Skeletal muscle satellite cell (primary cell): Measurements from ENCODE around the gene EVC.
A peak's percentile ranks its signal among the peaks of the same experiment; 100 is the strongest.

Experiments used
- H3K27me3 ChIP-seq: 2 replicates; pipeline ENCODE4 v1.7.0; 2013; ENCODE audit warnings: low read length; ENCODE audit not compliant: control insufficient read depth, insufficient read depth
- H3K36me3 ChIP-seq: 2 replicates; pipeline ENCODE4 v1.7.0; 2013; ENCODE audit warnings: mild to moderate bottlenecking, control low read depth, low read length; ENCODE audit not compliant: insufficient read depth
- H3K4me1 ChIP-seq: 2 replicates; pipeline ENCODE4 v1.7.0; 2013; ENCODE audit warnings: low read length; ENCODE audit not compliant: control insufficient read depth, insufficient read depth
- H3K4me2 ChIP-seq: 2 replicates; pipeline ENCODE4 v1.7.0; 2013; ENCODE audit warnings: mild to moderate bottlenecking, low read length
- H3K4me3 ChIP-seq: 2 replicates; pipeline ENCODE4 v1.7.0; 2013; ENCODE audit warnings: low read length
- H3K9ac ChIP-seq: 2 replicates; pipeline ENCODE4 v1.7.0; 2013; ENCODE audit warnings: mild to moderate bottlenecking, low read depth, low read length, moderate library complexity
- H3K9me3 ChIP-seq: replicated peaks from 2 replicates; pipeline ENCODE4 v1.7.0; 2013; ENCODE audit warnings: mild to moderate bottlenecking, control low read depth, low read length

Gene EVC

DNA sequence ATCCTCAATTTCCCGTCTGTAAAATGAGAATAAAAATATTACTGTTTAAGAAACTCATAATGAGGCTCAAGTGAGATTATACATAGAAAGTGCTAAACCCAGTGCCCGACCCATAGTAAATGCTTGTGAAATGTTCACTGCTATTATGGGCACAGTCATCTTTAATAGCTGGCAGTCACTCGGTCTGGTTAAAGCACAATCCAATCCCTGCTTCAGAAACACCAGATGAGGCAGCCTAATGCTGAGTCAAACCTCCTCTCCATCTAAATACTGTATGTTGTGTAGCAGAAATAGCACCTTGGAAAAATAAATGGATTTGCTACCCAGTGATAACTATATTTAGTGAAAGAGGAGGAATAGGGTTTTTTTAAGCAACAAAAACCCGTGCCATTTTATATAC, 17.1 kb upstream of the EVC start:
- Histone ChIP-seq H3K36me3 (peaks cover 84% of the 10 kb centered on the region), H3K9ac (no peak overlapping the region), H3K4me2 (no peak overlapping the region), H3K27me3 (no peaks in the 10 kb centered on the region), H3K4me1 (no peaks in the 10 kb centered on the region), H3K4me3 (no peak overlapping the region), H3K9me3 (no peaks in the 10 kb centered on the region)

DNA sequence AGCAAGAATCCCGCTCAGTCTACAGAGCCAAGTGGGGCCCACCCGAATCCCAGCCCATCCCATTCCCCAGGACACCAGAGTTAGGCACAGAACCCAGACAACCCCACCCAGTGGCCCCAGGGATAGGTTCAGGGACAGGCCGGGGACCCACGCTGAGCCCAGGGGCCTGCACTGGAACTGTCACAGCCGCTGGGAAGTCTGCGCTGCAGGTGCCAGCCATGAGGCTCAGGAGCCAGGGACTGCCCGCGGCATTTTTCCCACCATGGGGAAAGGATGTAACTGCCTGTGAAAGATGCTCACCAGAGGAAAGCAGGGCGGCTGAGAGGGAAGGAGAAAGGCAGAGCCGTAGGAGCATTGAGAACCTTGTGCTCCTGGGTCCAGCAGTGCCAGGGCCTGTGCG, 14.7 kb upstream of the EVC start:
- Histone ChIP-seq H3K9ac (no peak overlapping the region), H3K27me3 (no peaks in the 10 kb centered on the region), H3K4me3 (no peak overlapping the region), H3K4me1 (no peaks in the 10 kb centered on the region), H3K4me2 (no peak overlapping the region), H3K9me3 (no peaks in the 10 kb centered on the region), H3K36me3 (peaks cover 75% of the 10 kb centered on the region)

DNA sequence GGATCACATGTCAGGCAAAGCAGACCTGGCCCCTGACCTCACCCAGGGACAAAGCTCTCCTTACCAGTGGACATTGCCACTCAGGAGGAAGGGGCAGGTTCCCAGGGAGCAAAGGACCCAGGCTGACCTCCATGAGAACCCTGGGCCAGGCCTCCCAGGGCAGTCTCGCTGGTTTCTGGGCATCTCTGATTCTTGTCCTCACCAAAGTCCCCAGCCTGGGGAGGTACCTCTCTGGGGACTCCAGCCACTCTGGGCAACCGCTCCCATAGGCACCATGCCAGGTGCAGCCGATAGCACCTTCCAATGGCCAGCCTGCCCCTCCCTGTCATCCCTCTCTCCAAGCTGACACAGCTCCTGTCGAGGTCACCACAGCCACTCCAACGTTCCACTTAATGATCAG, 10.5 kb upstream of the EVC start:
- no peak overlapping the region for H3K9ac ChIP-seq
- no peaks in the 10 kb centered on the region for H3K27me3 ChIP-seq
- no peaks in the 10 kb centered on the region for H3K4me1 ChIP-seq
- H3K9me3 ChIP-seq = no peaks in the 10 kb centered on the region
- H3K4me2 ChIP-seq = no peak overlapping the region
- H3K36me3 ChIP-seq = peaks cover 62% of the 10 kb centered on the region
- no peak overlapping the region for H3K4me3 ChIP-seq

DNA sequence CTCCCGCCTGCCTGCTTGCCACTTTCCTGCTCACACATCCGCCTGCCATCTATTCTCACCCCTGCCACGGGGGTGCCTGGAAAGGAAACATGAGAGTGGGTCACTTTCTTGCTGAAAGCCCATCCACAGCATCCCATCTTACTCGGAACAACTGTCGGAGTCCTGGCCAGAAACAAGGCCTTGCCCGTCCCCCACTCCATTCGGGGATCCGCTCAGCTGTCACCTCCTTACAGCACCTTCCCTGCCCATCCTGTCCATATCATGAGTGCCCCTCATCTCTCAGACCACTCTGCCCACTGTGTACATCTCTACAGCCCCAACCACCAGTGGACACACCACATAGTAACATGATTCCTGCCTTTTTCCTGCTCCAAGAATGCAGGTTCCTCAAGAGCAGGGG, 9.0 kb upstream of the EVC start:
- Histone ChIP-seq H3K4me2 (no peak overlapping the region), H3K4me3 (no peak overlapping the region)

DNA sequence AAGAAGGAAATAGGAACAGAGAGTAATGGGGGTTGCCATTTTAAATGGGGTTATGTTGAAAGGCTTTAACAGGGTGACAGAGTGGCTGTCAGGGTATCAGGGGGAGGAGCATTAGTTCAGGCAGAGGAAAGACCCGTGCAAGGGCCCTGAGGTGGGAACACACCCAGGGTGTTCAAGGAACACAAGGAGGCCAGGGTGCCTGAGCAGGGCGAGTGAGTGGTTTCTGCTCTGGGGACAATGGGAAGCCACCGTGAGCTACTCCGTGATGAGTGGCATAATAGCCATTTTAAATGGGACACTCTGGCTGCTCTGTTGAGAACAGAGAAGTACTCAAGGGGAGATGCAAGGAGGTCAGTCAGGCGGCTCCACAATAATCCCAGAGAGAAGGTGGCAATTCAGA, 7.2 kb upstream of the EVC start:
- peaks cover 38% of the 10 kb centered on the region for H3K36me3 ChIP-seq
- H3K4me1 ChIP-seq = peaks cover 21% of the 10 kb centered on the region
- H3K9ac ChIP-seq = no peak overlapping the region
- no peaks in the 10 kb centered on the region for H3K9me3 ChIP-seq
- H3K27me3 ChIP-seq = no peaks in the 10 kb centered on the region
- no peak overlapping the region for H3K4me3 ChIP-seq
- H3K4me2 ChIP-seq = no peak overlapping the region

More for the DNA sequence above, 9.0 kb upstream of the EVC start:
- Histone ChIP-seq H3K36me3 (peaks cover 47% of the 10 kb centered on the region), H3K4me1 (peaks cover 6% of the 10 kb centered on the region), H3K9ac (no peak overlapping the region), H3K9me3 (no peaks in the 10 kb centered on the region), H3K27me3 (no peaks in the 10 kb centered on the region)

DNA sequence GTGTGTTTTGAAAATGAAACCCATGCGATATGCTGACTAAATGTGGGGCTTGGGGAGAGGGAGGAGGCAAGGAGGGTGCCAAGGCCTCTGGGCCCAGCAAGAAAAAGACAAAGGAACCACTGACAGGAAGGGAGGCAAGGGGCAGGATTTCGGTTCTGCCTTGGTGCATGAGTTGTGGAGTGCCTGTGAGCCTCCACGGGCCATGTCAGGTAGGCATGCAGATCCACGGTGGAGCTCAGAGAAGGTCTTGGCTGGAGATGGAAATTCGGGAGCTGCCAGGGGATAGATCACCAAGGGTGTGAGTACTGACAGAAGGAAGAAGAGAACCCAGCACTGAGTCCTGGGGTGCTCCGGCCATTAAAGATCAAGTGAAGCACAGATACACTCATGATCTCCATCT, 6.7 kb upstream of the EVC start:
- Histone ChIP-seq H3K4me1 (peaks cover 26% of the 10 kb centered on the region), H3K4me2 (no peak overlapping the region), H3K4me3 (no peak overlapping the region), H3K27me3 (no peaks in the 10 kb centered on the region), H3K9ac (no peak overlapping the region), H3K36me3 (peaks cover 33% of the 10 kb centered on the region), H3K9me3 (no peaks in the 10 kb centered on the region)

DNA sequence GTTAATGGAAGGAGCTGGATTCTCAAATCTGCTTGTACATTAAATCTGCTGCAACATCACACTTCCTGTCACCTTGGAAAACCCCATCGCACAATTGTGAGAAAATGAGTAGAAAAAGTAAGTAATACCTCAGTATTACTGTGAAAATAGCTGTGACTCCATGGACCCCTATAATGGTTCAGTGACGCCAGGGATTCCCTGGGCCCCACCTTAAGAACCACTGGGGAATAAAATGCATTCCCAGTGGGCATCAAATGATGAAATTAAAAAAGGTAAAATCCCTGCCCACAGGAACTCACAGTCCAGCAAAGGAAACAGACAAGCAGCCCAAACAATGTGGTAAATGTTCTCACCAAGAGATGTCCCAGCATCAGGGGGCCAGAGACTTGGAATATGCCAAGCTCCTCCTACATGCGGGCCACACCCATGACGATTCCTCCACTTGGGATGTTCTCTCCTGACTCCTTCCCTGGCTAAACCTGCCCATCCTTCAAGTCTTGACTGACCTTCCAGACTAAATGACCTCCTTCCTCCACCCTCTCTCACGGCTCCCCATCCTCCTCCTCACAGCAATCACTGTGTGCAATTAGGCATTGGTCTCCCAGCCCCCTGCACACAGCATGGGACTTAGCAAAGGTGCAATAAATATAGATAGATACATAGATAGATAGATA, 5.2 kb upstream of the EVC start:
- Histone ChIP-seq H3K9me3 (no peaks in the 10 kb centered on the region), H3K4me3 (no peak overlapping the region), H3K36me3 (peaks cover 24% of the 10 kb centered on the region), H3K9ac (no peak overlapping the region), H3K4me2 (no peak overlapping the region), H3K27me3 (no peaks in the 10 kb centered on the region), H3K4me1 (peaks cover 41% of the 10 kb centered on the region)

DNA sequence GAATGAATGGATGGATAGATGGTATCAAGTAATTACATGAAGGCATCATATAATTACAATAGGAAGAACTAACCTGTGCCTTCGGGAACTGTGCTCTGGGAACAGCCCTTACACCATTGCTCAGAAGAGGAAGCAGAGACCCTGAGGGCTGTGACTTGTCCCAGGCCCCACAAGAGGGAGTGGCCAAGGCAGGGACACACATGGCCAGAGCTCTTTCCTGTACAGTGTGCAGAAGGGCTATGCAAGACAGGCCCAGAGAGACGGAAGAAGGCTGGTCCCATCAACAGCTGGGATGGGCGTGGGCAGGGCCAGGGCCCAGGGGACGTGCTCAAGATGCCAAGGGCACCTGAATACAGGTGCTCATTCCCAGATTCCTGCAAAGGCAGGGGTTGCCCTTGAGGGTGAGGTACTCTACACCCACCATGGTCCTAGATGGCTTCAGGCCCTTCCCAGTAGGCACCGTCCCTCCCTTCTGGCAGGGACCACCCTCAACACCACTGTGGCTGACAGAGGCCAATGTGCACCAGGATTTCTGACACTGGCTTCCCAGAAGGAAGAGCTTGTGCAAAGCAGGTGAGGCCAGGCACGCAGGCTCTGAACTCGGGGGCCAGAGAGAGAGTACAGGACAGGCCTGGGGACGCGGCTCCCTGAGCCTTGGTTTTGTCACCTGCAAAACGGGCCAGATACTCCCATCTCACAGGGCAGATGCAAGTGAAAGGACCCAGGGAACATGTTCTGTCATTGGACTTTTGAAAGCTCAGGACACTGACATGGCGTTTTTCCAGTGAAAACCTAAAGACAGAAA, 4.3 kb upstream of the EVC start:
- no peaks in the 10 kb centered on the region for H3K9me3 ChIP-seq
- H3K4me2 ChIP-seq = peak overlapping the region; percentile 97
- H3K4me1 ChIP-seq = peaks cover 43% of the 10 kb centered on the region
- H3K9ac ChIP-seq = no peak overlapping the region
- H3K36me3 ChIP-seq = peaks cover 19% of the 10 kb centered on the region
- peak overlapping the region; percentile 85 for H3K4me3 ChIP-seq
- H3K27me3 ChIP-seq = no peaks in the 10 kb centered on the region

DNA sequence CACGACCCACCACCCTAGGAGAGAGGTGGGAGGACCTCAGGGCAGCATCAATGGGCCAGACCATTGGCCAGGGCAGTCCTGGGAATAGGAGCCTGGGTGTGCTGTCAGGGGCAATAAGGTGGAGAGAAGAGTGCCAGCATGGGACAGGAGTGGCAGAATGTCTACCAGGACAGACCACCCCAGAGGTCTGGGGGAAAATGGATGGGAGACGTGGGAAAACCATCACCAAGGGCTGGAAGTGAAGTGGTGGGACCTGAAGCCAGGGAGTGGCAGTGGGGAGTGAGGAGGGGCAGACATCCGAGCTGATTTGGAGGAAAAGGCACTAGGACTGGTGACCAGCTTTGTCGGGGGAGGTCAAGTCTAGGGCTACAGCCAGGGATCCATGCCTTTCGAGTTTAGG, 3.6 kb upstream of the EVC start:
- H3K4me3 ChIP-seq = peak overlapping the region; percentile 85
- H3K36me3 ChIP-seq = peaks cover 17% of the 10 kb centered on the region
- H3K4me1 ChIP-seq = peaks cover 48% of the 10 kb centered on the region
- peak overlapping the region; percentile 97 for H3K4me2 ChIP-seq
- H3K9me3 ChIP-seq = no peaks in the 10 kb centered on the region
- H3K9ac ChIP-seq = peak overlapping the region; percentile 94
- H3K27me3 ChIP-seq = no peaks in the 10 kb centered on the region

DNA sequence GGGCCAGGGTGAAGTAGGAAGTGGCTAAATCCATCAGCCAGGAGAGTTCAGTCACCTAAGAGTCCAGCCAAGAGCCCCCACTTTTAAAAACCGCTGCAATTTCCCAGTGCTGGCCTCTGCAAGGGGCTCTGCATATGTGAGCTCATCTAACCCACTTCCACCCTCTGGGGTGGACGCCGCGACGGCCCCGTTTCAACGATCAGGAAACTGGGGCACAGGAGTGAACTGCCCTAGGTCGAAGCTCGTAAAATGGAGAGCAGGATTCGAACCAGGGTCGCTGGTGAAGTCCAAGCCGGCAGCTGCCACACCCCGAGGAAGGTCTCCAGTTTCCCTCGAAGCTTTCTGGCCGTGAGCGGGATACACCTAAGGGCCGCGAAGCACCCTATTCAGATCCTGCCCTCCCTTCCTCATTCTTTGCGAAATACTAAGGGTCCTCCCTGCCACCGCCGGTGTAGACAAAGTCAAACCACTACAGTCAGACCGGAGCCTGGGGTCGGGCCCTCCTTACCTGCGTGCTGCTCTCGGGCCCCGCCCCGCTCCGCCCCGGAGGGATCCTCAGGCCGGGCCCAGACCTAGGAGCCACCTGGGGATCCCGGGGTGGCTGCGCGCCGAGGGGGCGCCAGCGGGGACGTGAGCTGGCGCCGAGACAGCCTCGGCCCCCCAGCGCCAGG, 3.1 kb upstream of the EVC start:
- peak overlapping the region; percentile 94 for H3K9ac ChIP-seq
- no peaks in the 10 kb centered on the region for H3K9me3 ChIP-seq
- H3K4me2 ChIP-seq = peak overlapping the region; percentile 97
- H3K4me1 ChIP-seq = peaks cover 54% of the 10 kb centered on the region
- H3K27me3 ChIP-seq = no peaks in the 10 kb centered on the region
- H3K4me3 ChIP-seq = peak overlapping the region; percentile 85
- H3K36me3 ChIP-seq = peaks cover 17% of the 10 kb centered on the region

DNA sequence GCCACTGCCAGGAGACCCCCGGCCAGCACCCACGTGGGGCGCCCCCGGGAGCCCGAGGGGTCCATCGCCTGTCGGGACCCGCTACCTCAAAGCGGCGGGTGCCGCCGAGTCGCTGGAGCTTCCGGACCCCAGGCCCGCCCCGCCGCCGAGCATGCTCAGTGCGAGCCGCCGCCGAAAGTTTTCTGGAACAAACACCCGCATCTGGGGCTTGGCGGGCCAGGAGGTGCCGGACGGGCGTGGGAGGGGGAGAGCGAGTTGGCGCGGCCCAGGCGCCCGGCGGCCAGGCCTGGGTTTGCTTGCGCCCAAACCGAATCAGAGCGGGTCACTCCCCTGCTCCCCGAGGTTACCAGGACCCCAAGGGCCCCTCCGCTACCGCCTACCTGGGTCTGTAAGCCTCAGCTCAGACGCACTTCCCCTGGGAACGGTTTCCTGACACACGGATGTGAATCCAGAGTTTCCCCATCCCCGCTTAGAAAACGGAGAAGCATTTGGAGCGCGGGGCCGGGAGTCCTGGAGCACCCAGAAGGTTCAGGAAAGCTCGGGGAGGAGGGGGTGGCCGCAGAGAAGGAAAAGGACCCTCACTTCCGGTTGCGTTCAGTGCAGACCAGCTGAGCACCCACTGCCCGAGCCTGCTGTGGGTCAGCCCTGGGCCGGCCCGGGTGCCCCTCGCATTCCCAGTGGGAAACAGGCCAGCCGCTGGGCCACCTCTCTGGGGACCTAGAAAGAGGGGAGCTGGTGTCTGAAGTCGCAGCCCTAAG, 2.4 kb upstream of the EVC start, which contains the start of gene EVC2:
Gene EVC2, minus strand, starts transcription at position 111 of the 758 bp plus-strand sequence. Its CDS starts 46 bp downstream, at position 65.
- Histone ChIP-seq H3K4me2 (peak within 1 kb of the TSS; percentile 97), H3K27me3 (no peaks in the 10 kb centered on the region), H3K4me1 (peaks cover 56% of the 10 kb centered on the region), H3K9me3 (no peaks in the 10 kb centered on the region), H3K4me3 (peak within 1 kb of the TSS; percentile 85), H3K9ac (peak within 1 kb of the TSS; percentile 94), H3K36me3 (peaks cover 17% of the 10 kb centered on the region)
